ENCODE results near the gene CLIC4.
"Not testable (repeated sequence)": the region's sequence is repeated elsewhere in the genome, so short reads cannot be mapped to it uniquely, and the experiment has no call there.

CLIC4 gene

DNA sequence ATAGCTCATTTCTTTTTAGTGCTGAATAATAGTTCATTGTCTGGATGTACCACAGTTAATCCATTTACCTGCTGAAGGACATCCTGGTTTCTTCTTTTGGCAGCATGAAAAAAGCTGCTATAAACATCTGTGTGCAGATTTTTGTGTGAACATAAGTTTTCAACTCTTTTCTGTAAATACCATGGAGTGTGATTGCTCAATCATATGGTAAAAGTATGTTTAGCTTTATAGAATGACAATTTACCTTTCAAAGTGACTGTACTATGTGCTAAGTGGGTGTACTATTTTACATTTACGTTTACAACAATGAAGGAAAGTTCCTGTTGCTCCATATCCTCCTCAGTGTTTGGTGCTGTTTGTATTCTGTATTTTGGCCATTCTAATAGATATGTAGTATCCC is 135.8 kb downstream of the CLIC4 start:
- DNase-seq: no peak

DNA sequence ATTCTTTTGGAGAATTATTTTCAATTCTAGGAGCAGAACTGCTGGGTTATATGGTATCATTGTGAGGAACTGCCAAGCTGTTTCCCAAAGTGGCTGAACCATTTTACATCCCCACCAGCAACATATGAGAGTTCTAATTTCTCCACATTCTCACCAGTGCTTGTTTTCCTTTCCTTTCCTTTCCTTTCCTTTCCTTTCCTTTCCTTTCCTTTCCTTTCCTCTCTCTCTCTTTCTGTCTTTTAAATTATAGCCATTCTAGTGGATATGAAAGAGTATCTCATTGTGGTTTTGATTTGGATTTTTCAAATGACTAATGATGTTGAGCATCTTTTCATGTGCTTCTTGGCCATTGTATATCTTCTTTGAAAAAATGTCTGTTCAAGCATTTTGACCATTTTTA is 139.5 kb downstream of the CLIC4 start:
- no peak for DNase-seq

DNA sequence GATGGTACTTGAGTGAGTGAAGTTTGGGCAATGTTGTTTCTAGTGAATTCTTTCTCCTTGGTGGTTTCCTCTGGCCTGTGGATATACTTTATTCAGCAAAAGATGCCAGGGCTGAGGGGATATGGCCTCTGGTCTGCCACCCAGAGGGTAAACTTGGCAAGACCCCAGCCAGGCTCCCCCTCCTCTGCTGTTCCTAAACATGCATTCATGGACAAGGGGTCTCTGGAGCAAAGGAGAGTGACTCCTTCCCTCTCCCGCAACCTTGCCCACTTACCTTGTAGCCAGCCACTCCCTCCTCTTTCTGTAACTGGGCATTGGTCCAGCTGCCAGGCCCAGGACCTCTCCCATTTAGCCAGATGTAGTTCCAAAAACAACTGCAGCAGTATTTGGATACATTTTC is 141.0 kb downstream of the CLIC4 start:
- no peak for DNase-seq

DNA sequence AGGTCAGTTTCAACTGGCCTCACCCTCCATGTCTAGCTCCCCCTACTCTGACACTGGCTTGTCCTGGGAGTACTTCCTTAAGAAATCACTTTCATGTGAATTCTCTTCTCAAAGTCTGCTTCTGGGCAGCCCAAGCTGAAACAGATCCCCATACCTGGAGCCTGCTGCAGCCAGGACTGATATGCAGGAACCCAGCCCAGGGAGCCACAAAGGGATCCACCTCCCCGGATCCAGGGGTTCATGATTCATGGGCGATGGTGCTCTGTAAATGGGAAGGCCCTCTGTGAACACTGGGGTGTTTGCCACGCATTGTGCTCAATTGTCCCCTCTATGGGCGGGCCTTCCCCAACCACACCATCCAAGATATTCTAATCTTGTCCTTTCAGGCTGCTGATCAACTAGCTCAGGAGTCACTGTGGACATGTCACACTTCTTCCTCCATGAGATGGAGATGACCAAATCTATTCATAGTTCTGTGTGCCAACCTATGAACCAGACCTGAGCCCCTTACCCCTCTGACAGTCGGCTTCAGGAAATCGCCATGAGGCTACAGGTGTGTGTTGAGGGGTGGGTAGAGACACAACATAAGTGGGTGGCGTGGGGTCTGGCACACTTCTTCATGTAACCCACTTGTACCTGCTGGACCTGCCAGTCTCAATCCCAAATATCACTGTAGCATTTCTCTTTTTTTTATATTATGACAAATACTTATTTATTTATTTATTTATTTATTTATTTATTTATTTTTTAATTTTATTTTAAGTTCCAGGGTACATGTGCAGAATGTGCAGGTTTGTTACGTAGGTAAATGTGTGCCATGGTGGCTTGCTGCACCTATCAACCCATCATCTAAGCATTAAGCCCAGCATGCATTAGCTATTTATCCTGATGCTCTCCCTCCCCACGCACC is 143.1 kb downstream of the CLIC4 start:
- peak; percentile 10 for DNase-seq

DNA sequence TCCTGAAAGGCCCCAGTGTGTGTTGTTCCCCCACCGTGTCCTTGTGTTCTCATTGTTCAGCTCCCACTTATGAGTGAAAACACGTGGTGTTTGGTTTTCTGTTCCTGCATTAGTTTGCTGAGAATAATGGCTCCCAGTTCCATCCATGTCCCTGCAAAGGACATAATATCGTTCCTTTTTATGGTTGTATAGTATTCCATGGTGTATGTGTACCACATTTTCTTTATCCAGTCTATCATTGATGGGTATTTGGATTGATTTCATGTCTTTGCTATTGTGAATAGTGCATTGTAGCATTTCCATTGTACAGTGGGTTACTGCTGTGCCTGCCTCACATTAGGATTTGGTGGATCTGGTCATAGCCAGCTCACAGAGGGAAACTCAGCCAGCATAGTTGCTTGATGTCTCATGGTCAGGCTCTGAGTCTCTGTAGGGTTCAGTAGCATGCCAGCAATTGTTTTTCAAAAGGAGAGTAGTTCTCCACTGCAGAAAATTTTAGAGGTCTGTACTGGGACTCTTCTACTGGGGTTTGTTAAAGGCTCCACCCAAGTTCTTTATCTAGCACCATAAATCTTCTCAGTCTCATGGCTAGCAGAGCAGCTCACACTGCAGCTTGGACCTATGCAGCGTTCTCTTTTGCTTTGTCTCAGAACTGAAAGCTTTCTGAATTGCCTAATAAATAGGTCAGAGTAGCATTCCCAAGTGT is 143.9 kb downstream of the CLIC4 start:
- DNase-seq: no peak

DNA sequence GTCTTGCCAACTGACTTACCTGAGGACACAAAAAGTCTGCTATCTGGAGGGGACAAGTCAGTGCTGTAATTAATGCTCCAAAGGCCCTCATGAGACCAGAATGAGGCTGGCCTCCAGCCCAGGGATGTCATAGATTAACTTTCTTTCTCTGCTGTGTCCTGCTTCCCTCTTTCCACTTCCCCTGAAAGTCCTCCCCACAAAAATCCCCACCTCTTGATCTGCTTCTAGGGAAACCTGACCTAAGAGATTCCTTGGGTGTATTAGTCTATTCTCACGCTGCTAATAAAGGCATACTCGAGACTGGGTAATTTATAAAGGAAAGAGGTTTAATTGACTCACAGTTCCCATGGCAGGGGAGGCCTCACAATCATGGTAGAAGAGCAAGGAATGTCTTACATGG is 145.6 kb downstream of the CLIC4 start:
- DNase-seq: no peak

DNA sequence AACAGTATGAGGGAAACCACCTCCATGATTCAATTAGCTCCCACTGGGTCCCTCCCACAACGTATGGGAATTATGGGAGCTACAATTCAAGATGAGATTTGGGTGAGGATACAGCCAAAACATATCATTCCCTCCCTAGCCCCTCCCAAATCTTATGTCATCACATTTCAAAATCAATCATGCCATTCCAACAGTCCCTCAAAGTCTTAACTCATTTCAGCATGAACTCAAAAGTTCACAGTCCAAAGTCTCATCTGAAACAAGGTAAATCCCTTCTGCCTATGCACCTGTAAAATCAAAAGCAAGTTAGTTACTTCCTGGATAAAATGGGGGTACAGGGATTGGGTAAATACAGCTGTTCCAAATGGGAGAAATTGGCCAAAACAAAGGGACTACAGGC is 146.1 kb downstream of the CLIC4 start:
- DNase-seq: not testable (repeated sequence)

DNA sequence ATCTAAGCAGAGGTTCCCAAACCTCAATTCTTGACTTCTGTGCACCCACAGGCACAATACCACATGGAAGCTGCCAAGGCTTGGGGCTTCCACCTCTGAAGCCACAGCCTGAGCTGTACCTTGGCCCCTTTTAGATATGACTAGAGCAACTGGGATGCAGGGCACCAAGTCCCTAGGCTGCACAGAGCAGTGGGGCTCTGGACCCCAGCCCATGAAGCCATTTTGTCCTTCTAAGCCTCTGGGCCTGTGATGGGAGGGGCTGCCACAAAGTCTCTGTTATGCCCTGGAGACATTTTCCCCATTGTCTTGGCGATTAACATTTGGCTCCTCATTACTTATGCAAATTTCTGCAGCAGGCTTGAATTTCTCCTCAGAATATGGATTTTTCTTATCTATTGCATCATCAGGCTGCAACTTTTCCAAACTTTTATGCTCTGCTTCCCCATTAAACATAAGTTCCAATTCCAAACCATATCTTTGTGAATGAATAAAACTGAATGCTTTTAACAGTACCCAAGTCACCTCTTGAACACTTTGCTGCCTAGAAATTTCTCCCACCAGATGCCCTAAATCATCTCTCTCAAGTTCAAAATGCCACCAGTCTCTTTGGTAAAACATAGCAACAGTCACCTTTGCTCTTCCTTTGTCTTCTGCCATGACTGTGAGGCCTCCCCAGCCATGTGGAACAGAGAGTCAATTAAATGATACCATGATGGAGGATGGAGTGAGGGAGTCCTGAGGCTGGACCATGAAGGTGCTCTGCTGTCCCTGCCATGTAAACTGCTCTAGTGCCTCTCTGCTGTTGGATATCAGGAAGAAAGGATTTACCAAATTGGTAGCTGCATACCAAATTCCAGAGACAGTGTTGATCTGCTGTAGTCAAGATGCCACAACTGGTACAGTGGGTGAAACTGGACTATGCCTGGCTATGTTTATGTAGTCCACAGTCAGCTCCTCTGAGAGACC is 147.2 kb downstream of the CLIC4 start:
- DNase-seq: no peak

DNA sequence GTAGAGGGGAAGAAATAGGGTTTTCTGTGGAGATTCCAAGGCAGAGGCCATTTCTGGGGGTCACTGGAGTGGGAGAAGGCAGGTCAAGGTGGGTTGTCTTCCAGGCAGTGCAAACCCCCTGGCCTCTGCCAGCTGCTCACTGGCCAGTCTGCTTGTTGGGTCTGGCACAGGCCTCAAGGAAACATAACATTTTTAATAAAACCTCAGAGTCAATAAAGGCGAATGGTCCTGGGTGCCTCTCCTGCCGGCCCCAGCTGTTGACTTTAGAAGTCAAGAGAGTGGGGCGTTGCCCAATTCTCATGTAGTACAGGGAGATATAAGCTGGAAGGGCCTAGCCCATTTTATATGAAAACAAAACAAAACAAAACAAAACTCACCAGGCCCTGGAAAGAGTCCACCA is 148.2 kb downstream of the CLIC4 start:
- no peak for DNase-seq

Data from OCI-M1 (cell line).